MG63 (cell line): ENCODE results near the gene SOWAHD. TPM values are rescaled to one million over a fixed set of nuclear protein-coding genes. Genes with fewer than 3 reads are reported as not detected.
"Not testable (repeated sequence)": the region's sequence is repeated elsewhere in the genome, so short reads cannot be mapped to it uniquely, and the experiment has no call there.

ENCODE experiments used
- DNase-seq: peaks from one replicate; pipeline ENCODE4 v3.0.0-alpha.2; 2020
- H3K27me3 ChIP-seq: fragments of 250-450 bp; sonication (Bioruptor Pico); 2 replicates; pipeline ENCODE4 v1.5.1; 2020; ENCODE audit warnings: mild to moderate bottlenecking, moderate library complexity
- H3K36me3 ChIP-seq: fragments of 250-450 bp; sonication (Bioruptor Pico); 2 replicates; pipeline ENCODE4 v1.5.1; 2020; ENCODE audit warnings: mild to moderate bottlenecking, moderate library complexity
- H3K4me3 ChIP-seq: fragments of 250-450 bp; sonication (Bioruptor Pico); 2 replicates; pipeline ENCODE4 v1.5.1; 2020; ENCODE audit warnings: mild to moderate bottlenecking, moderate library complexity
- H3K9me3 ChIP-seq: fragments of 250-450 bp; sonication (Bioruptor Pico); 2 replicates; pipeline ENCODE4 v1.5.1; 2020; ENCODE audit warnings: mild to moderate bottlenecking, moderate library complexity
- total RNA-seq: library from RNA; depleted of rRNA; stranded (reverse); fragments of >200 nt; shearing (Covaris generic); gene quantifications from 2 replicates; pipeline ENCODE4 v1.2.3, GENCODE V29; 2014; ENCODE audit warnings: low replicate concordance; rRNA removed

Gene SOWAHD, protein sequence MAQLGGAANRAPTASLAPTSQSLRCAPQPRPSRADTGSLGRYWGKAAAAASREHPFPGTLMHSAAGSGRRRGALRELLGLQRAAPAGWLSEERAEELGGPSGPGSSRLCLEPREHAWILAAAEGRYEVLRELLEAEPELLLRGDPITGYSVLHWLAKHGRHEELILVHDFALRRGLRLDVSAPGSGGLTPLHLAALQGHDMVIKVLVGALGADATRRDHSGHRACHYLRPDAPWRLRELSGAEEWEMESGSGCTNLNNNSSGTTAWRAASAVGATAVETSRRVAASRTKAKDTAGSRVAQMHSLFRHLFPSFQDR
- total RNA-seq: 1.2 TPM in 1 of 2 replicates, not detected in the other

DNA sequence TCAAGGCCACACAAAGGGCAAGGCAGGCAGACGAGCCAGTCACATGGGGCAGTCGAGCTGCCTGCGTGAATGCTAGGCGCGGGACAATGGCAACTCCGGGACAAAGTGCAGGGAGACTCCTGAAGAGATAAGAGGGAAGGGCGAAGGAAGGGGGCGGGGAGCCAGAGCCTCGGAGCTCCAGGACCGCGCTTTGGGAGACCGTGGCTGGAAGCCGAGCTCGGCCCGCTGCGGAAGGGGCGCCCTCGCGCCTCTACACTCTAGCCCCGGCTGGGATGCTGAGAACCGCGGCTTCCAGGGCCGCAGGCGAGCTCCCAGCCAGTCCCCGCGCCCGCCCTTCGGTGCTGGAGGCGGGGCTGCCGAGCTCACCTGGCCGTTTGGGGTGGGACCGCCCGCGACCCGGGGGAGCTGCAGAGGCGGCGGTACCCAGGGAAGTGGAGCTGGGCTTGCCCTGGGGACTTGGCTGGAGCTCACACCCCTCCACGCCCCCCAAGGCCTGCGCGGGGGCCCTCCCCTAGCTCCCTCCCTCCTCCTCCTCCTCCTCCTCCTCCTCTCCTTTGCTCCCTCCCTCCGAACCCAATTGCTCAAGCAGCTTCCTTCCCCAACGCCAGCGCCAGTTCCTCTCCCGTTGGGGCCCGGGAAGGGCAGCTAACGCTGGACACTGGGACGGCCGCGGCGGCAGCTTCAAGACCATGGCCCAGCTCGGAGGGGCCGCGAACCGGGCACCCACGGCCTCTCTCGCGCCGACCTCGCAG, at the start of gene SOWAHD:
SOWAHD (plus strand) TSS at position 610 of the 752 bp plus-strand sequence; CDS start at position 690, 80 bp downstream.
- peak within 1 kb of the TSS; percentile 39 for H3K4me3 ChIP-seq
- H3K27me3 ChIP-seq: no peaks in the 10 kb centered on the region
- no peaks in the 10 kb centered on the region for H3K36me3 ChIP-seq
- no peak for DNase-seq
- H3K9me3 ChIP-seq: no peaks in the 10 kb centered on the region

- no peaks in the 10 kb centered on the region for H3K9me3 ChIP-seq
- DNase-seq: no peak
- no peaks in the 10 kb centered on the region for H3K36me3 ChIP-seq
- no peak overlapping the region for H3K4me3 ChIP-seq
- no peaks in the 10 kb centered on the region for H3K27me3 ChIP-seq
Observed at GRCh38 chrX:119708936-119709335, 49.5 kb upstream of the SOWAHD start.

DNA sequence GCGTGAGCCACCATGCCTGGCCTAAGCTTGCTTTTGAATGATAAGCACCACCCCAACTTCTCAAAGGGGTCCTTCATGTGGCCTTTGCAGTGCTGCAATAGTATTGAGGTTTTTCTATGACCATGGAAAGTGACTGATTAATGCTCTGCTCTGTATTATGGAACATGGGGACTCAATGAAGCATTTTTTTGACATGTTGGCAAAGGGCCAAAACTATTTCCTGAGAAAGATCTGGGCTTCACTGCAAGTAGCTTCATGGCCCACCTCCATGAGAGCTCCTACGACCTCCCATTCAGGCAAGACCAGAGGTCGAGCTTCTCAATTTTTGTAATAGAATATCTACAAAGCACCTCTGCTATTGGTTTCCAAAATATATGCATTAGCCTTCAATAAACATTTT, 48.8 kb upstream of the SOWAHD start:
- no peaks in the 10 kb centered on the region for H3K36me3 ChIP-seq
- no peak for DNase-seq
- no peaks in the 10 kb centered on the region for H3K27me3 ChIP-seq
- no peaks in the 10 kb centered on the region for H3K9me3 ChIP-seq
- H3K4me3 ChIP-seq: no peak overlapping the region

DNA sequence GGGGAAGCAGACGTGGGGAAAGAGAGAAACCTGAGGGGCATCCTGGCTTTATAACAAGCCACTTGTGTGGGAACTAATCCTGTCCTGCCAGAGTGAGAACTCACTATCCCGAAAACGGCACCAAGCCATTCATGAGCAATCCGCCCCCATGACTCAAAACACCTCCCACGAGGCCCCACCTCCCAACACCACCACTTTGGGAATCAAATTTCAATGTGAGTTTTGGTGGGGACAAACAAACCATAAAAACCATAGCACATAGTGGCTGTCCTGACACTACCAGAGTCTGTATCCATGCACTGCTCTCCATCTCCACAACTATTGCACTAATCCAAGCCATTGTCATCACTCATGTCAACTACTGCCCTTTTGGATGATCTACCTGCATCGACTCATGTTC, 36.9 kb upstream of the SOWAHD start:
- Histone ChIP-seq H3K9me3 (no peaks in the 10 kb centered on the region), H3K27me3 (no peaks in the 10 kb centered on the region), H3K4me3 (no peak overlapping the region), H3K36me3 (no peaks in the 10 kb centered on the region)
- no peak for DNase-seq

DNA sequence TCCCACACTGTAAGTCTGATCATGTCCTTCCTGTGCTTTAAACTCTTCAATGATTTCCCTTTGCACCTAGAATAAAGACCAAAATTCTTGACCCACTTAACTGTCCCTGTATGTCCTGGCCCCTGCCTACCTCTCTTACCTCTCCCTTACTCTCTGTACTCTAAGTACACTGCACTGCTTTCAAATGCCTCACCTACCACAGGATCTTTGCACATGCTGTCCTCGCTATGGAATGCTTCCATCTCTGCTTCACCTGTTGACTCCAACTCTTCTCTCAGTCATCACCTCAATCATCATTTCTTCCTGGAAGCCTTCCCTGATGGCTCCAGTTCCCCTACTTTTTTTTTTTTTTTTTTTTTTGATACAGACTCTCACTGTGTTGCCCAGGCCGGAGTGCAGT, 36.5 kb upstream of the SOWAHD start:
- H3K36me3 ChIP-seq: no peaks in the 10 kb centered on the region
- no peak for DNase-seq
- no peaks in the 10 kb centered on the region for H3K9me3 ChIP-seq
- no peaks in the 10 kb centered on the region for H3K27me3 ChIP-seq
- H3K4me3 ChIP-seq: no peak overlapping the region

DNA sequence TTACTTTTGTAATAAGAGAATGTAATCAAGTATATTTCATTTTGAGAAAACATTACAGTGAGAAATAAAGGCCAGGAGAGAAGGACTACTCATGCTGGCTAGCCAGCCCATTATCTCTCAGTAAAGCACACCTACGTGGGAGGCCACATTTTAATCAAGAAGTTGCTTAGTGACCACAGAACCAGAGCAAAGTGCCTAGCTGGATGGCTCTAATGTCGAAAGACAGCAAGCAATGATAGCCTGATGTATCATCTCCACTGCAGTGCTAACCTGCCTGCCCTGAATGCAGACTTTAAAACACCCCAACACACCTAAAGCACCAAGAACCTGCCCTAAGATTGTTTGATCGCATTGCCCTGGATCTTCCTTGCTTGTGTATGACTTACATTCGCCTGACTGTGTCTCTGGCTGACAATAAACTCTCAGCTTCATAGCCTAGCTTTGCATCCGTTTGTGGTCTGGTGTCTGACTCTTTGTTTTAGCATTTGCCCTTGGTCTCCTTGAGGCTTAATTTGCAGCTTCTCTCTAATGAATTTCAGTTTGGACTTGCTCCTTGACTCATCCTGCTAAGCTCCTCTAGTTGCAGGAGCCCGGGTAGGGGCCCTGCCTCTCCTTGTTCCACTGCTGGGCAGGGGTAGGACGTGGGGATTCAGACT, 31.4 kb upstream of the SOWAHD start:
- H3K9me3 ChIP-seq: no peaks in the 10 kb centered on the region
- DNase-seq: no peak
- no peaks in the 10 kb centered on the region for H3K36me3 ChIP-seq
- no peaks in the 10 kb centered on the region for H3K27me3 ChIP-seq
- H3K4me3 ChIP-seq: no peak overlapping the region

DNA sequence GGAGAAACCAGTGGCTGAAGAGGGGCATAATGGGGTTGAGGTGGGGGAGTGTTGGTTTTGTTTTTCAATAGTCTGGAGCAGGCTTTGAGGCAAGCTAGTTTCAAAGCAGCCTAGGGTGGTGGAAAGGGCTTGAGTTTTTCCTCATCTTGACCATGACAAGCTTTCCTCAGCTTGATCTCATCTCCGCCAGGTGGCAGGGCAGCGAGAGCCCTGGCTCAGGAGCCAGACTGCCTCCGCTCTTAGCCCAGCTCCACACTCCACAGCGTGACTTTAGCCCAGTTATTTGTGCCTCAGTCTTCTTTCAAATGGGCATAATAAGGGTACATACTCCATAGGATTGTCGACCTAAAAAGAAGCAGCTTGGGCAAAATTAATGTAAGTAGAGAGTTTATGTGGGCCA, 29.9 kb upstream of the SOWAHD start:
- Histone ChIP-seq H3K36me3 (no peaks in the 10 kb centered on the region), H3K4me3 (no peak overlapping the region), H3K9me3 (no peaks in the 10 kb centered on the region), H3K27me3 (no peaks in the 10 kb centered on the region)
- no peak for DNase-seq

DNA sequence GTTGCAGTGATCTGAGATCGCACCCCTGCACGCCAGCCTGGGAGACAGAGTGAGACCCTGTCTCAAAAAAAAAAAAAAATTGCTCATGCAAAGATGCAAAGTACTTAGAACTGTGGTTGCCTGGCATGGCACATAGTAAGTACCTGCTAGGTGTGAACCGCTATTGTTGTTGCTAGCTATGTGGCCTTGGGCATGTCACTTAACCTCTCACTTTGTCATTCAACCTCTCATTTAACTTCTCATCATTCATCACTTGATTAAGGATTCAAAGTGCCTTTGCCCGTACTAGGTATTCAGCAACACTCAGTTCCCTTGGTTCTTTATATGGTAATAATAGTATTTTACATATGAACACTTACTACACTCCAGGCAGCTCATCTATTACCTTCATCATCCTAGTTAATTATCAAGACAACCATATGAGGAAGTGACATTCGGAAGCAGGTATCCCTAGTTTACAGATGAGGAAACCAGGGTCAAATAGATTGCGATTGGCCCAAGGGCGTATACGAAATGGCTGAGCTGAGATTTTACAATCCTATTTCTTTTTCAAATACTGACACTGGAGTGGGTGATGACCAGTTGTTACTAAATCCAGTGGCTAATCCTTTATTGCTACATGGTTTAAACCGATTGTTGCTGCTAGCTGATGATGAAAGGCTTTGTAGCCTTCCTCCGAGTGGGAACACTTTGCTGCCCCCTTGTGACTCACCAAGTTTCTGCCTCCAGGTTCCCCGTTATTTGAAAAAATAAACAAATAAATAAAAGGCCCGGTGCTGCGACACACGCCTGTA, 28.8 kb upstream of the SOWAHD start:
- DNase-seq: peak; percentile 29
- Histone ChIP-seq H3K27me3 (no peaks in the 10 kb centered on the region), H3K4me3 (no peak overlapping the region), H3K36me3 (no peaks in the 10 kb centered on the region), H3K9me3 (no peaks in the 10 kb centered on the region)

GRCh38 chrX:119734897-119735339, 23.5 kb upstream of the SOWAHD start:
- Histone ChIP-seq H3K36me3 (no peaks in the 10 kb centered on the region), H3K27me3 (no peaks in the 10 kb centered on the region), H3K4me3 (no peak overlapping the region), H3K9me3 (no peaks in the 10 kb centered on the region)
- peak; percentile 71 for DNase-seq

DNA sequence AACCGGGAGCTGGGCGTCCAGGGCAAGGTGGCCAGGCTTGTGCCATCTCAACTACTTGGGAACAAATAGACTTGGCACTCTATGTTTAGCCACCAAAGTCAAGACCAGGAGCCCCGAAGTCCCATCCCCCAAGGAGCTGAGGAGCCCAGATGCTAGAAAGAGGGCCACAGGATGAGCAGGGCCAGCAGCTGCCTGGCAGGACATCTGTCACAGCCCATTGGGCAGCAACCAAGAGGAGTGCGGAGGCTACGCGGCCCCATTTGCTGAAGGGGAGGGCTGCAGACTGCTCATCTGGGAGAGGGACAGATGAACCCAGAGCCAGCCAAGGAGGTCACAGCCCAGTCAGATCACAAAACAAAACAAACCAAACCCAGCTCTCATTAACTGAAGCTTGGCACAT, 22.9 kb upstream of the SOWAHD start:
- H3K27me3 ChIP-seq: no peaks in the 10 kb centered on the region
- H3K36me3 ChIP-seq: no peaks in the 10 kb centered on the region
- H3K4me3 ChIP-seq: no peak overlapping the region
- no peak for DNase-seq
- H3K9me3 ChIP-seq: no peaks in the 10 kb centered on the region

DNA sequence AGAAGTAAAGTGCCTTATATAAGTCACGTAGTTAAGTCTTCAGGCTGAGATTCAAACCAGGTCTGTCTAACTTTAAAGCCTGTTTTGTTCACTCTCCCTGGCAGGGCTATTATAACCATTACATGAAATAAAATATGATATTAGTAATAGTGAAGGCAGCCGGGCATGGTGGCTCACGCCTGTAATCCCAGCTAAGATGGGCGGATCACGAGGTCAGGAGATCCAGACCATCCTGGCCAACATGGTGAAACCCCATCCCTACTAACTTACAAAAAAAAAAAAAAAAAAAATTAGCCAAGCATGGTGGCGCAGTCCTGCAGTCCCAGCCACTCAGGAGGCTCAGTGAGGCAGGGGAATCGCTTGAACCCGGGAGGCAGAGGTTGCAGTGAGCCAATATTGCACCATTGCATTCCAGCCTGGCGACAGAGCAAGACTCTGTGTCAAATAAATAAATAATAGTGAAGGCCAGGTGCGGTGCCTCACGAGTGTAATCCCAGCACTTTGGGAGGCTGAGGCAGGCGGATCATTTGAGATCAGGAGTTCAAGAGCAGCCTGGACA, 22.1 kb upstream of the SOWAHD start:
- DNase-seq: peak; percentile 10
- Histone ChIP-seq H3K27me3 (no peaks in the 10 kb centered on the region), H3K9me3 (no peaks in the 10 kb centered on the region), H3K4me3 (no peak overlapping the region), H3K36me3 (no peaks in the 10 kb centered on the region)

DNA sequence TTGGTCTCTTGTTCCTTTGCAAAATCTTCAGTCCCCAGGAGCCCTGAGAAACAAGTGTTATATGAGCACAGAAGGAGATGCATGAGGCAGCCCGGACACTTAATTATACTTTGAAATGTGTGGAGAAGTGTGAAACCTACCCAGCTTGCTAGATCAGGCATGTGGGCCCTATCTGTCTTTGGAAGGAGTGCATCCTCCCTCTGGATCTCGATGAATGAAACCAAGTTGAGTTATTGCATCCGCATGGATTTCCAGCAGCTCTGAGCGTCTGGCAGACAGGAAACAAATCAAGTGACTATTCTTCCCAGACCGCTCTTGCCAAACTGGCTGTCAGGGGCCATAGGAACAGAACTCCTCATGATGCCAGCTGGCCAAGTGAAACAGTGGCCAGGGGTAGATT, 19.6 kb upstream of the SOWAHD start:
- no peak for DNase-seq
- no peaks in the 10 kb centered on the region for H3K36me3 ChIP-seq
- no peaks in the 10 kb centered on the region for H3K9me3 ChIP-seq
- no peaks in the 10 kb centered on the region for H3K27me3 ChIP-seq
- no peak overlapping the region for H3K4me3 ChIP-seq

DNA sequence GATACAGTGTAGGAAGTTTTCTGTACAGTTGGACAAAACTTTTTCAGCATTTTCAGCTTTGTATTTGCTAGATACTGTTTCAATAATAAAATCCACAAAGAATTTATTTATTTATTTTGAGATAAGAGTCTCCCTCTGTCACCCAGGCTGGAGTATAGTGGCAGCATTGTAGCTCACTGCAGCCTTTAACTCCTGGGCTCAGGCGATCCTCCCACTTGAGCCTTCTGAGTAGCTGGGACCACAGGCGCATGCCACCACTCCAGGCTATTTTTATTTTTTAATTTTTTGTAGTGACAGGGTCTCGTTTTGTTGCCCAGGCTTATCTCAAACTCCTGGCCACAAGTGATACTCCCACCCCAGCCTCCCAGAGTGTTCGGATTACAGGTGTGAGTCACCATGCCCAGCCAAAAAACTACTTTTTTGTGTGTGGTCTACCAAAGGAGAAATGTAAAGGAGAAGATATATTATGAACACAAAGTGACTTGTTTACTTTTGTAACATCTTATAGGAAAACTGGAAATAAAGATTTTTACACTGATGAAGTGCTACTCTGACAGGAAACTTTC, 13.0 kb upstream of the SOWAHD start:
- Histone ChIP-seq H3K9me3 (no peaks in the 10 kb centered on the region), H3K27me3 (no peaks in the 10 kb centered on the region), H3K36me3 (no peaks in the 10 kb centered on the region), H3K4me3 (no peak overlapping the region)
- DNase-seq: no peak

GRCh38 chrX:119750131-119750530, 8.3 kb upstream of the SOWAHD start:
- H3K9me3 ChIP-seq, H3K36me3 ChIP-seq, H3K4me3 ChIP-seq, DNase-seq, H3K27me3 ChIP-seq: not testable (repeated sequence)

GRCh38 chrX:119750751-119751150, 7.6 kb upstream of the SOWAHD start:
- not testable (repeated sequence) for H3K36me3 ChIP-seq, H3K9me3 ChIP-seq, DNase-seq, H3K4me3 ChIP-seq, H3K27me3 ChIP-seq

GRCh38 chrX:119753001-119753400, 5.4 kb upstream of the SOWAHD start:
- Histone ChIP-seq H3K36me3 (no peaks in the 10 kb centered on the region), H3K27me3 (no peaks in the 10 kb centered on the region), H3K9me3 (no peaks in the 10 kb centered on the region), H3K4me3 (no peak overlapping the region)
- no peak for DNase-seq
